ENCODE results near the gene KLHL40.
A peak's percentile ranks its signal among the peaks of the same experiment; 100 is the strongest.

KLHL40 gene

DNA sequence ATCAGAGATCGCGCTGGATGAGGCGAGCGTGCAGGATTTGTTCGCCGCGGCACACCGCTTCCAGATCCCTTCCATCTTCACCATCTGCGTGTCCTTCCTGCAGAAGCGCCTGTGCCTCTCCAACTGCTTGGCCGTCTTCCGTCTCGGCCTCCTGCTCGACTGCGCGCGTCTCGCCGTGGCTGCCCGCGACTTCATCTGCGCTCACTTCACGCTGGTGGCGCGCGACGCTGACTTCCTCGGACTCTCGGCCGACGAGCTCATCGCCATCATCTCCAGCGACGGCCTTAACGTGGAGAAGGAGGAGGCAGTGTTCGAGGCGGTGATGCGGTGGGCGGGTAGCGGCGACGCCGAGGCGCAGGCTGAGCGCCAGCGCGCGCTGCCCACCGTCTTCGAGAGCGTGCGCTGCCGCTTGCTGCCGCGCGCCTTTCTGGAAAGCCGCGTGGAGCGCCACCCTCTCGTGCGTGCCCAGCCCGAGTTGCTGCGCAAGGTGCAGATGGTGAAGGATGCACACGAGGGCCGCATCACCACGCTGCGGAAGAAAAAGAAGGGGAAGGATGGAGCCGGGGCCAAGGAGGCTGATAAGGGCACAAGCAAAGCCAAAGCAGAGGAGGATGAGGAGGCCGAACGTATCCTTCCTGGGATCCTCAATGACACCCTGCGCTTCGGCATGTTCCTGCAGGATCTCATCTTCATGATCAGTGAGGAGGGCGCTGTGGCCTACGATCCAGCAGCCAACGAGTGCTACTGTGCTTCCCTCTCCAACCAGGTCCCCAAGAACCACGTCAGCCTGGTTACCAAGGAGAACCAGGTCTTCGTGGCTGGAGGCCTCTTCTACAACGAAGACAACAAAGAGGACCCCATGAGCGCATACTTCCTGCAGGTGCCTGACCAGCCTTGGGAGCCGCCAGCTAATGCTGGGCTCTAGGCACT lies 819 bp downstream of the KLHL40 start:
- no peaks in the 10 kb centered on the region for H3K9me3 Mint-ChIP-seq
- no peak overlapping the region for H3K27ac Mint-ChIP-seq
- ATAC-seq (replicated peaks), result no peak
- no peak for DNase-seq
- H3K4me3 Mint-ChIP-seq, result no peak overlapping the region
- H3K27me3 Mint-ChIP-seq, result peaks cover 25 to 79% of the 10 kb centered on the region in 2 donors
- H3K4me1 Mint-ChIP-seq (ENCODE audit: low read depth in 2 of 2), result peaks cover 0 to 2% of the 10 kb centered on the region in 2 donors
- H3K36me3 Mint-ChIP-seq (ENCODE audit: insufficient read depth), result no peaks in the 10 kb centered on the region

DNA sequence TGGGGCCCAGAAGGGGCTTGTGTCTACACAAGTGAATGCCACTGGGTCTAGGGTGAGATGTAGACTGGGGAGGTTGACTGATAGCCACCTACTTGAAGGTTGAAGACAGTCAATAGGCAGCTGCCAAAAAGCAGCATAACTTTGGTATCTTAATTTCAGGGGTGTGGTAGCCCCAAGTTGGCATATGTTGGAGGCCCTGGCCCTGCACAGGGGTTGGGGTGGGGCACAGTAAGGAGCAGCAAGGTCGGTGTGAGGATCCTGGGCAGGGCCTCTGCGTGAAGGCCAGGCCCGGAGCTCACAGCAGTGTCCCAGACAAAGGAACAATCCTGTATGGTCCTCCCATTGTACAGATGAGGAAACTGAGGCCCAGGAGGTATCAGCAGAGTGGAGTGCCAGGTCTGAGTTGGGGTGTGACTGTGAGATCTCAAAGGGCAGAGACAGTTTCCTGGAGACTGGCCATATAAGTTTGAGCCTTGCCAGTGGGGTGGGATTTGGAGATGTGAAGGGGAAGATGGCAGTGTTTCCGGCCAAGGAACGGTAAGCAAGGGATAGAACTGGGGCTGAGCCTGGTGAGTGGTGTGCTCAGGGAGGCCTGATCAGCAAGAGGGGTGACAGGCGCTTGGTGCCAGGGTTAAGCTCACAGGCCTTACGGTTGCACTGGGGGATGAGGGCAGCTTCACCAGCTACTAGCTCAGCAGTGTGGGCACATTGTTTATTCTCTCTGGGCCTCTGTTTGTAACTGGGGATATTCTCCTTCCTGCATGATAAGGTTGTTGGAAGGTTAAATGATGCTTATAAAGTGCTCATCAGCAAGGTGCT lies 1.7 kb downstream of the KLHL40 start:
- no peak overlapping the region for H3K4me3 Mint-ChIP-seq
- no peak for DNase-seq
- peaks cover 17 to 79% of the 10 kb centered on the region in 2 donors for H3K27me3 Mint-ChIP-seq
- ATAC-seq (replicated peaks), result no peak
- peaks cover 0 to 2% of the 10 kb centered on the region in 2 donors for H3K4me1 Mint-ChIP-seq (ENCODE audit: low read depth in 2 of 2)
- H3K36me3 Mint-ChIP-seq (ENCODE audit: insufficient read depth), result no peaks in the 10 kb centered on the region
- no peak overlapping the region for H3K27ac Mint-ChIP-seq
- no peaks in the 10 kb centered on the region for H3K9me3 Mint-ChIP-seq

GRCh38 chr3:42688016-42688415 lies 2.7 kb downstream of the KLHL40 start:
- H3K4me3 Mint-ChIP-seq, result no peak overlapping the region
- H3K36me3 Mint-ChIP-seq (ENCODE audit: insufficient read depth), result no peaks in the 10 kb centered on the region
- no peak for DNase-seq
- no peak for ATAC-seq (replicated peaks)
- H3K9me3 Mint-ChIP-seq, result no peaks in the 10 kb centered on the region
- H3K4me1 Mint-ChIP-seq (ENCODE audit: low read depth in 2 of 2), result peaks cover 0 to 2% of the 10 kb centered on the region in 2 donors
- peak overlapping the region in 1 of 2 donors; percentile 26 for H3K27ac Mint-ChIP-seq
- peaks cover 12 to 73% of the 10 kb centered on the region in 2 donors for H3K27me3 Mint-ChIP-seq

DNA sequence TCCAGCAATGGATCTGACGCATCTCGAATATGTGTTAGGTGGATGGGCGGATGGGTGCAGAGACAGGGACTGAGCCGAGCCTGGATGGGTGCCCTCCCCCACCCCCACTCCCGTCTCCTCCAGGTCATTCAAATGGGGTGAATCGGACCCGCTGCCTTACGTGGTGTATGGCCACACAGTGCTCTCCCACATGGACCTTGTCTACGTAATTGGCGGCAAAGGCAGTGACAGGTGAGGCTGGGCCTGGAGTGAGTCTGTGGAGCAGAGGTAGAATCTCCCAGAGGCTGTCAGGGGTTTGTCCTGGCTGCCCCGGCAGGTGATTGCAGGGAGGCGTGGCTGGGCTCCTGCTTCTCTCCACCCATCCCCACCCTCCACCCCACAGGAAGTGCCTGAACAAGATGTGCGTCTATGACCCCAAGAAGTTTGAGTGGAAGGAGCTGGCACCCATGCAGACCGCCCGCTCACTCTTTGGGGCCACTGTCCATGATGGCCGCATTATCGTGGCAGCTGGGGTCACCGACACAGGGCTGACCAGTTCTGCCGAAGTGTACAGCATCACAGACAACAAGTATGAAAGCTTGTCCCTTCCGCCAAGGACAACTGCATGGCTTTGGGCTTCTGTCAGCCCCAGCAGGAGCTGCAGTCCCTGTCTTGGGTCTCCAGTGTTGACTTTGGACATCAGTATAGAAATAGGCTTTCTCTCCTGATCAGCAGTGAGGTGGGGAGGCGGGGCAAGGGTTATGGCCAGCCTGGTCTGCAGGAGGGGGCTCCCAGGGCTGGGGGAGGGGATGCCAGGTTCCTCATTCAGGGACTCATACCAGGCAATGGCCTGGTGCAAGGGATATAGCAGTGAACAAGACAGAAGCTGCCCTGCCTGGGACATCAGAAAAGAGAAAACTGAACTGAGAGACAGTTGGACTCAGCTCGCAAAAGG lies 3.4 kb downstream of the KLHL40 start:
- peaks cover 7 to 66% of the 10 kb centered on the region in 2 donors for H3K27me3 Mint-ChIP-seq
- no peak for ATAC-seq (replicated peaks)
- H3K9me3 Mint-ChIP-seq, result no peaks in the 10 kb centered on the region
- no peak overlapping the region for H3K4me3 Mint-ChIP-seq
- H3K4me1 Mint-ChIP-seq (ENCODE audit: low read depth in 2 of 2), result peaks cover 0 to 2% of the 10 kb centered on the region in 2 donors
- H3K27ac Mint-ChIP-seq, result no peak overlapping the region
- no peaks in the 10 kb centered on the region for H3K36me3 Mint-ChIP-seq (ENCODE audit: insufficient read depth)
- DNase-seq, result no peak

DNA sequence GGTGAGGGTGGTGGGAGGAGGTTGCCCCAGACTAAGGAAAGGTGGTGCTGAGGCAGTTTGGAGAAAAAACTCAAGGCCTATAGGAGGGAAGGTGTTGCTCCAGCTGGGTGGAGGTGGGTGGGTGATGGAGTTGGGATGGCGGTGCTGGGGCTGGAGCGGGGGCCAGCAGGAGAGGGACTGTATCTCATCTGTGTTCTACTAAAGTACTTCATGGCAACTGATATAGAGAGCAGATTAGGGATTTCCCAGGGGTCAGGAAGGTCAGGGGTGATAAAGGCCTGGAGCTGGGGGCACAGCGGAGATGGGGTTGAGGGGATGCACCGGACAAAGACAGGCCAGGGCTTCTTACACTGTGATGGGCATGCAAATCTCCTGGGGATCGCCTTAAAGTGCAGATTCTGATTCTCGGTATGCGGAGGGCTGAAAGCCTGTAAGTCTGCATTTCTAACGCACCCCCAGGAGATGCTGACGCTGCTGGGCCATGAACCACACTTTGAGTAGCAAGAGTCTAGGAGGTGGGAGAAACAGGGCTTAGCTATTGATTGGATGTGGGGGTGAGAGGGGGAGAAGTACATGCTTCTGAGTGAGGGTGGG lies 4.2 kb downstream of the KLHL40 start:
- H3K9me3 Mint-ChIP-seq, result no peaks in the 10 kb centered on the region
- H3K27me3 Mint-ChIP-seq, result peaks cover 7 to 64% of the 10 kb centered on the region in 2 donors
- no peak overlapping the region for H3K4me3 Mint-ChIP-seq
- ATAC-seq (replicated peaks), result no peak
- no peaks in the 10 kb centered on the region for H3K36me3 Mint-ChIP-seq (ENCODE audit: insufficient read depth)
- H3K27ac Mint-ChIP-seq, result peak overlapping the region in 1 of 2 donors; percentile 15
- DNase-seq, result no peak
- peaks cover 0 to 2% of the 10 kb centered on the region in 2 donors for H3K4me1 Mint-ChIP-seq (ENCODE audit: low read depth in 2 of 2)

GRCh38 chr3:42690191-42690590 lies 4.9 kb downstream of the KLHL40 start:
- Mint-ChIP-seq H3K36me3 (ENCODE audit: insufficient read depth) (no peaks in the 10 kb centered on the region), H3K27ac (peak overlapping the region in 1 of 2 donors; percentile 15), H3K4me3 (no peak overlapping the region), H3K27me3 (peaks cover 7 to 57% of the 10 kb centered on the region in 2 donors), H3K4me1 (ENCODE audit: low read depth in 2 of 2) (peaks cover 0 to 2% of the 10 kb centered on the region in 2 donors), H3K9me3 (no peaks in the 10 kb centered on the region)
- DNase-seq, result no peak
- no peak for ATAC-seq (replicated peaks)

DNA sequence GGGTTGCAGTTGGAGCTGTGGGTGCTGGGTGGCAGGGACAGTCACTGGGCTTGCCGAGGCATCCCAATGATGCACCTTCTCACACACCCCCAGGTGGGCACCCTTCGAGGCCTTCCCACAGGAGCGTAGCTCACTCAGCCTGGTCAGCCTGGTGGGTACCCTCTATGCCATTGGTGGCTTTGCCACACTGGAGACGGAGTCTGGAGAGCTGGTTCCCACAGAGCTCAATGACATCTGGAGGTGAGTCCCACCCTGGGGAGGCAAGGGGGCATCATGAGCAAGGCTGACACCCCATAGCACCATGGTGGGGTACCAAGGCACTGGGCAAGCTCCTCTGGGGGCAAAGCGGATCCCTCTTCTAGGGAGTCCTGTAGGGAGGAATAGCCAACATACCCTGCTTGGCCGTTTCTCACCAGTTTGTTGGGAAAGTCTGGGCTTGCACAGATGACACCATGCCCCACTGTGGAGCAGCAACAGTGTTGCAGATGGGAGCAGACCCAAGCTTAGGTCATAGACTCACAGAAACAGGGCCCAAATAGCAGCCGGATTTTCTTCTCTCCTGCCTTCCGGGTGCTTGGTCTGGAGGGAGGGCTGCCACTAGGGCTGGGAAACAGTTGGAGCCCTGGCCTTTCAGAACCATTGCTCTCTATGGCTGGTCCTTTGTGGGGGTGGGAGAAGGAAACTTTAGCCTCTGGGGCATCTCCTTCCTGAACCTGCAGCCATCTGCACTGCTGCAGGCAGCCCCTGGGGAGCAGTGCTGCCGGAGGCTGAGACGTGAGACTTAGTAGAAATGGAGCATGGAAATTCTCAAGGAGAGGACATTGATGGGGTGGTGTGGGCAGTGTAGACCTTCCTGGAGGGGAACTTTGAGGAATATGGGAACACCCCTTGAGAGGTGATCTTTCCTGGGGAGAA lies 5.7 kb downstream of the KLHL40 start:
- no peaks in the 10 kb centered on the region for H3K9me3 Mint-ChIP-seq
- no peak overlapping the region for H3K4me3 Mint-ChIP-seq
- no peaks in the 10 kb centered on the region for H3K4me1 Mint-ChIP-seq (ENCODE audit: low read depth in 2 of 2)
- no peak for DNase-seq
- no peak overlapping the region for H3K27ac Mint-ChIP-seq
- H3K27me3 Mint-ChIP-seq, result peaks cover 7 to 49% of the 10 kb centered on the region in 2 donors
- ATAC-seq (replicated peaks), result no peak
- no peaks in the 10 kb centered on the region for H3K36me3 Mint-ChIP-seq (ENCODE audit: insufficient read depth)

- no peak for DNase-seq
- no peak overlapping the region for H3K27ac Mint-ChIP-seq
Observed at GRCh38 chr3:42691816-42692666, 6.7 kb downstream of the KLHL40 start.

GRCh38 chr3:42692667-42693529 lies 7.6 kb downstream of the KLHL40 start:
- H3K9me3 Mint-ChIP-seq, result no peaks in the 10 kb centered on the region

More at GRCh38 chr3:42691816-42692666, 6.7 kb downstream of the KLHL40 start:
- Mint-ChIP-seq H3K36me3 (ENCODE audit: insufficient read depth) (no peaks in the 10 kb centered on the region), H3K4me3 (no peak overlapping the region), H3K27me3 (peaks cover 1 to 39% of the 10 kb centered on the region in 2 donors), H3K9me3 (no peaks in the 10 kb centered on the region), H3K4me1 (ENCODE audit: low read depth in 2 of 2) (no peaks in the 10 kb centered on the region)
- no peak for ATAC-seq (replicated peaks)

DNA sequence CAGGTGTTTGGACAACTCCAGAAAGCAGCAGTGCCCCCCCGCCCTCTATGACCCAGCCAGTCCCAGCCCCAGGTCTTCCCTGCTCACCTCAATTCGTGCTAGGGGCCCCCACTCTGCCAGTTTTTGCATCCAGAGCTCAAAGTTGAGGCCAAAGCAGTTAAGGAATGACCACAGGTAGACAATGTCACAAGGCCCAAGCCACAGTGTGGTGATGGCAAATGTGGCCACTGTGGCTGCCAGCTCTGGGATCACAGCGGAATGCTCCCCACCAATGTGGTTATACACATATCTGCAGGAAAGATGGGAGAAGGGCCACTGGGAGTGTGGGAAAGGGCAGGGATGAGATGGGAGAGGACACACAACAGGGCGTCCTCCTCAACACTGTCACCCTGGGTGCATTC lies 8.2 kb downstream of the KLHL40 start:
- no peak overlapping the region for H3K27ac Mint-ChIP-seq
- no peak for DNase-seq
- peaks cover 1 to 2% of the 10 kb centered on the region in 2 donors for H3K4me1 Mint-ChIP-seq (ENCODE audit: low read depth in 2 of 2)
- ATAC-seq (replicated peaks), result no peak
- no peaks in the 10 kb centered on the region for H3K9me3 Mint-ChIP-seq
- H3K4me3 Mint-ChIP-seq, result no peak overlapping the region
- peaks cover 0 to 24% of the 10 kb centered on the region in 2 donors for H3K27me3 Mint-ChIP-seq
- no peaks in the 10 kb centered on the region for H3K36me3 Mint-ChIP-seq (ENCODE audit: insufficient read depth)

More at GRCh38 chr3:42692667-42693529, 7.6 kb downstream of the KLHL40 start:
- no peaks in the 10 kb centered on the region for H3K4me1 Mint-ChIP-seq (ENCODE audit: low read depth in 2 of 2)
- DNase-seq (no peak), ATAC-seq (replicated peaks) (no peak)
- no peaks in the 10 kb centered on the region for H3K36me3 Mint-ChIP-seq (ENCODE audit: insufficient read depth)
- H3K27ac Mint-ChIP-seq, result no peak overlapping the region
- H3K27me3 Mint-ChIP-seq, result peaks cover 0 to 30% of the 10 kb centered on the region in 2 donors
- no peak overlapping the region for H3K4me3 Mint-ChIP-seq

All from effector memory CD8-positive, alpha-beta T cell (primary cell).